ENCODE results near the gene MYL12B. TPM values are rescaled to one million over a fixed set of nuclear protein-coding genes. Genes with fewer than 3 reads are reported as not detected.

Gene MYL12B
- total RNA-seq, 1 donor from 2014 or later = 123 TPM

DNA sequence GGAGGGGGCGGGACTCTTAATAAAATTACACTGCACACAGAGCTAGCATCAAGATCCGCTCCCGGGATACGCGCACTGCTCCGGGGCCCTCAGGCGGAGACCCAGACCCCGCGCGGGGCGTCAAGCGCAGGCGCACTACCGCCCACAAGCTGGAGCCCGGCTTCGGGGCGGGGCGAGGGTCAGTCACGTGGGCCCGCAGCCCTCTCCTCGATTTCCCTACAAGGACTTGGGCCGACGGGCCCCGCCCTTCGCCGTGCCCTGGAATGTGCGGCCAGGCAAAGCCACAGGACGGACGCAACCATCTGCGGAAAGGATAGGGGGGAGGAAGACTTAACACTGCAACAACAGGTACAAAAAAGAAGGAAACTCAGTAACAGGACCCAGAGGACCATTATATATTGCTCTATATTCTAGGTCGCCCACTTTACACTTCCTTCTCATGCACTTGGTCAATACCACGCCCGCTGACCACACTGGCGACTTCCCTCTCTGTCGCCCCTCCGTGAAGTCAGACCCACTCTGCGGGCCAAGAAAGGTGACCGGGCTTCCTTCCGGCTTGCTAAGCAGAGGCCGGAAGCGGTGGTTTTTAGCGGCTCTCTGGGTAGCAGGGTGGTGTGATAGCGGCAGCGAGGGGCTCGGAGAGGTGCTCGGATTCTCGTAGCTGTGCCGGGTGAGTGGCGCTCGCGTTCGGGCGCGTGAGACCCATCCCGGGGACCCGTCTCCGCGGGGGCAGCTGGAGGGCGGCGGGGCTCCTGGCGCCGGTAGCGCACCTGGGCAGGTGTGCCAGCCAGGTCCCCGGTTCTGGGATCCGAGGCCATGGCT is 14.5 kb upstream of the MYL12B start, which contains the start of gene MYL12A:
MYL12A (plus strand) TSS at position 562 of the 822 bp plus-strand sequence. CDS start 5,447 bp downstream, outside the sequence.
- Mint-ChIP-seq H3K9me3 (ENCODE audit: unreplicated experiment) (peaks cover 5% of the 10 kb centered on the region), H3K4me1 (ENCODE audit: low read depth, unreplicated experiment) (peaks cover 16% of the 10 kb centered on the region), H3K27ac (ENCODE audit: unreplicated experiment) (peak within 1 kb of the TSS; percentile 94), H3K36me3 (ENCODE audit: unreplicated experiment) (no peaks in the 10 kb centered on the region), H3K4me3 (ENCODE audit: unreplicated experiment) (peak within 1 kb of the TSS; percentile 90), H3K27me3 (ENCODE audit: unreplicated experiment) (no peaks in the 10 kb centered on the region)
- TF ChIP-seq, protein P1, sequence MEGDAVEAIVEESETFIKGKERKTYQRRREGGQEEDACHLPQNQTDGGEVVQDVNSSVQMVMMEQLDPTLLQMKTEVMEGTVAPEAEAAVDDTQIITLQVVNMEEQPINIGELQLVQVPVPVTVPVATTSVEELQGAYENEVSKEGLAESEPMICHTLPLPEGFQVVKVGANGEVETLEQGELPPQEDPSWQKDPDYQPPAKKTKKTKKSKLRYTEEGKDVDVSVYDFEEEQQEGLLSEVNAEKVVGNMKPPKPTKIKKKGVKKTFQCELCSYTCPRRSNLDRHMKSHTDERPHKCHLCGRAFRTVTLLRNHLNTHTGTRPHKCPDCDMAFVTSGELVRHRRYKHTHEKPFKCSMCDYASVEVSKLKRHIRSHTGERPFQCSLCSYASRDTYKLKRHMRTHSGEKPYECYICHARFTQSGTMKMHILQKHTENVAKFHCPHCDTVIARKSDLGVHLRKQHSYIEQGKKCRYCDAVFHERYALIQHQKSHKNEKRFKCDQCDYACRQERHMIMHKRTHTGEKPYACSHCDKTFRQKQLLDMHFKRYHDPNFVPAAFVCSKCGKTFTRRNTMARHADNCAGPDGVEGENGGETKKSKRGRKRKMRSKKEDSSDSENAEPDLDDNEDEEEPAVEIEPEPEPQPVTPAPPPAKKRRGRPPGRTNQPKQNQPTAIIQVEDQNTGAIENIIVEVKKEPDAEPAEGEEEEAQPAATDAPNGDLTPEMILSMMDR (IDR thresholded peaks at IDR 0.05; ENCODE audit: partially characterized antibody, unreplicated experiment) = no peak
- DNase-seq = peak; percentile 96

DNA sequence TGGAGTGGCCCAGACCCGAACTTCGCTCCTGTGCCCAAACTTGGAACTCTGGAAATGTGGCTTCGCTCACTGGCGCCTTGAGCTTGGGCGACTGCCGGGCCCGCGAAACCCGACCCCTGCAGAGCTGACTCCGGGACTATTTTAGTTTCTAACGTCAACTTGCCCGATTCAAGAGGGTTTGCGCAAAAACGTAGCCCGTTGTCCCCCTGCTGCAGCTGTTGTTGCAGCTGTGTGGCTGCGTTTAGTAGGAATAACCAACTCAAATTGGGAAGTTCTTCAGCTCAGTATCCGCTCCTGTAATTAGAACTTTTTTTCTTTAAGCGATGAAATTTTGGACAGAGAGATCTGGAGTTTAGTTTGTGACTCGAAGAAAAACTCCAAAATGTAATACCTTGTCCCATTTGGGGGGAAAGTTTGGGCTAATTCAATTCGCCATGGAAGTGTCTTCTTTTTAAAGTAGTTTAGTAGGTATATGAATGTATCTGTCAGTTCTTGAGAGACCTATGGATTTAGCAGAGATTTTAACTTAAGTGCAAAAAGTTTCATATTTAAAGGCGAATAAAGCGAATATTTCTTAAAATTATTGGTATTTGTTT is 13.8 kb upstream of the MYL12B start:
- H3K36me3 Mint-ChIP-seq (ENCODE audit: unreplicated experiment) = no peaks in the 10 kb centered on the region
- peak; percentile 26 for DNase-seq
- H3K4me3 Mint-ChIP-seq (ENCODE audit: unreplicated experiment) = peak overlapping the region; percentile 90
- H3K9me3 Mint-ChIP-seq (ENCODE audit: unreplicated experiment) = peaks cover 5% of the 10 kb centered on the region
- peaks cover 16% of the 10 kb centered on the region for H3K4me1 Mint-ChIP-seq (ENCODE audit: low read depth, unreplicated experiment)
- H3K27ac Mint-ChIP-seq (ENCODE audit: unreplicated experiment) = peak overlapping the region; percentile 81
- TF ChIP-seq, protein P1 (IDR thresholded peaks at IDR 0.05; ENCODE audit: partially characterized antibody, unreplicated experiment) = no peak
- H3K27me3 Mint-ChIP-seq (ENCODE audit: unreplicated experiment) = no peaks in the 10 kb centered on the region

DNA sequence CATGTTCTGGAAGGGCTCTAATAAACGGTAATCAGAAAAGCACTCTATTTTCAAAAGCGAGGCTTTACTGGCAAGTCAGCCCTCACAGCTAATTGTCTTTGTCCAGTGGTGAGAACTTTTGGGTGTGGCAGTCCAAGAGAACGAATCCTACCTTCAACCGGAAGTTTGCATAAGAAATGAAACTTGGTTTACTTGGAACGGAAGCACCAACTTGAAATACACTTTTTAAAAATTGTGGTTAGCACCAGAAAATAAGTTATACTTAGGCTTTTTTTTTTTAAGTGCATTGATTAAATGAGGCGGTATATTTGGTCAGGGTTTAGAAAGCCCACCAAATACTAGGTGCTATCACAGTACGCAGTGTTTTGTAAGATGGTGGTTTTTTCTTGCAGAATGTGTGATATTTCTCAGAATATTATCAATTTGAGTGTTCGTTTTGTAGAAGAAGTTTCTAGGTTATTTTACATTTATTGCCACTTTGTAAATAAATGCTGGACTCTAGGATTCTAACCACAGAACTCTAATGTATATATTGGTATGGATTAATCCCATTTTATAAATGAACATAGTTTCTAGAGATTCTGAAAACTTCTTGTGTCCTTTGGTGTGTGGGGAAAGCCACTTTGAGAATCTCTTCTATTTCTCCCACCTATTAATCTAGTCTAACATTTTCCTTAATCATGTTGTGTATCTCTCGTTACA is 13.1 kb upstream of the MYL12B start:
- H3K27ac Mint-ChIP-seq (ENCODE audit: unreplicated experiment) = peak overlapping the region; percentile 81
- H3K36me3 Mint-ChIP-seq (ENCODE audit: unreplicated experiment) = no peaks in the 10 kb centered on the region
- no peaks in the 10 kb centered on the region for H3K27me3 Mint-ChIP-seq (ENCODE audit: unreplicated experiment)
- H3K4me1 Mint-ChIP-seq (ENCODE audit: low read depth, unreplicated experiment) = peaks cover 16% of the 10 kb centered on the region
- H3K9me3 Mint-ChIP-seq (ENCODE audit: unreplicated experiment) = peaks cover 5% of the 10 kb centered on the region
- H3K4me3 Mint-ChIP-seq (ENCODE audit: unreplicated experiment) = peak overlapping the region; percentile 90
- TF ChIP-seq, protein P1 (IDR thresholded peaks at IDR 0.05; ENCODE audit: partially characterized antibody, unreplicated experiment) = no peak
- DNase-seq = no peak

DNA sequence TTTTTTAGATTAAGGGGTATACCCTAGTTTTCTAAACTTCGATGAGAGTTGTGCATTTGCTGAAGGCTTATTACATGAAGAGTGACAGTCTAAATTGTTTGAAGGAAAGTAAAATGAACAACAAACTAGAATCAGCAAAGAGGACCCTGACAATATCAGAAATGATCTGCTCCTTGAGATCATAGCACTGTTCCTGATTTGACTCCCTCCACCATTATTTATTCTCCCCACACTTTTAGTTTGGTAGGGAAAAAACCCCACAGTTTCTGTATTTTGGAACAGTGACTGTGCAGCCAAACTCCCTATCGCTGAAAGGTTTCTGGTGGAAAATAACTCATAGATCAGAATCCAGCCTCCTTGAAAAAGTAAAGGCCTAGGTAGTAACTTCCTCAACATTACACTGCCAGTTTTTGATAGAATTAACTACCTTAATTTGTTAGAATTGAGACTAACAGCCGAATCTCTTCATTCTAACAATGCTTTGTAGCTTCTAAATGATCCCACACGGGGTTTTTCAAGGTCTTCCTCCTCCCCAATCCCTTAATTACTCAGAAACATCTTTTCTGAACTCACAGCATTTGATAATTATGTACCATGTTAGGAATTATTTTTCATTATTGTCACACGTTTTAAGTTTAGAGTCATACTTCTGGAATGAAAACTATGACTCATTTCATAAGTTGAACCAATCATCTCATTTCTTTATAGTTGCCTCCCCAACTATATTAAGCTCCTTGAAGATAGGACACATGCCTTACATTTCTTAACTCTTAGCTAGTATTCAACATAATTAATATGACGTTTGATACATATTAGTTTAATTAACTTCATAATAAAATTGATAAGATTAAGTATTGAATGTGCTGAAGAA is 11.5 kb upstream of the MYL12B start:
- peaks cover 5% of the 10 kb centered on the region for H3K9me3 Mint-ChIP-seq (ENCODE audit: unreplicated experiment)
- peak overlapping the region; percentile 79 for H3K4me3 Mint-ChIP-seq (ENCODE audit: unreplicated experiment)
- H3K36me3 Mint-ChIP-seq (ENCODE audit: unreplicated experiment) = no peaks in the 10 kb centered on the region
- no peak for DNase-seq
- TF ChIP-seq, protein P1 (IDR thresholded peaks at IDR 0.05; ENCODE audit: partially characterized antibody, unreplicated experiment) = no peak
- peaks cover 16% of the 10 kb centered on the region for H3K4me1 Mint-ChIP-seq (ENCODE audit: low read depth, unreplicated experiment)
- no peaks in the 10 kb centered on the region for H3K27me3 Mint-ChIP-seq (ENCODE audit: unreplicated experiment)
- peak overlapping the region; percentile 29 for H3K27ac Mint-ChIP-seq (ENCODE audit: unreplicated experiment)
